ENCODE results near the gene PCP4L1. TPM values are rescaled to one million over a fixed set of nuclear protein-coding genes. Genes with fewer than 3 reads are reported as not detected.

PCP4L1 gene
- total and polyA plus RNA-seq, 2 donors from 2014 or later: 1.2 to 1.3 TPM

- H3K27ac ChIP-seq (ENCODE audit: low read depth in 2 of 2, low read length in 2 of 2): peak overlapping the region in 1 of 2 donors; percentile 51
- peak overlapping the region; percentile 43 to 95 (median 51) for H3K4me3 ChIP-seq (ENCODE audit: low read length in 3 of 3)
- H3K9me3 ChIP-seq (ENCODE audit: control insufficient read depth in 2 of 3, insufficient read depth in 1 of 3, low read length in 3 of 3): no peaks in the 10 kb centered on the region
- H3K9ac ChIP-seq (ENCODE audit: low read length in 3 of 3): peak overlapping the region in 2 of 3 donors; percentile 8 to 86
- peaks cover 2 to 17% (median 8%) of the 10 kb centered on the region in 3 donors for H3K4me1 ChIP-seq (ENCODE audit: control insufficient read depth in 2 of 3, insufficient read depth in 2 of 3, low read depth in 1 of 3, low read length in 3 of 3)
- intact Hi-C loops (cut with DNase I): no loop called here
- peaks cover 3 to 15% (median 13%) of the 10 kb centered on the region in 3 donors for H3K36me3 ChIP-seq (ENCODE audit: control insufficient read depth in 2 of 3, insufficient read depth in 3 of 3, low read length in 3 of 3)
- TF ChIP-seq CTCF (IDR thresholded peaks at IDR 0.05; ENCODE audit: borderline replicate concordance, extremely low read depth, insufficient read depth): peak; percentile 88
- DNase-seq (peak; percentile 81 to 90 (median 83)), FAIRE-seq (no peak)
- H3K27me3 ChIP-seq (ENCODE audit: control insufficient read depth, insufficient read depth, low read length): no peaks in the 10 kb centered on the region
Observed at GRCh38 chr1:161227196-161227871, 31.2 kb upstream of the PCP4L1 start.

GRCh38 chr1:161228032-161228431, 30.5 kb upstream of the PCP4L1 start:
- Histone ChIP-seq H3K27ac (ENCODE audit: low read depth in 2 of 2, low read length in 2 of 2) (no peak overlapping the region), H3K9ac (ENCODE audit: low read length in 3 of 3) (no peak overlapping the region), H3K36me3 (ENCODE audit: control insufficient read depth in 2 of 3, insufficient read depth in 3 of 3, low read length in 3 of 3) (peaks cover 3 to 15% (median 13%) of the 10 kb centered on the region in 3 donors), H3K4me1 (ENCODE audit: control insufficient read depth in 2 of 3, insufficient read depth in 2 of 3, low read depth in 1 of 3, low read length in 3 of 3) (peaks cover 2 to 17% (median 8%) of the 10 kb centered on the region in 3 donors), H3K9me3 (ENCODE audit: control insufficient read depth in 2 of 3, insufficient read depth in 1 of 3, low read length in 3 of 3) (no peaks in the 10 kb centered on the region), H3K4me3 (ENCODE audit: low read length in 3 of 3) (no peak overlapping the region), H3K27me3 (ENCODE audit: control insufficient read depth, insufficient read depth, low read length) (no peaks in the 10 kb centered on the region)
- intact Hi-C loops (cut with DNase I): no loop called here
- TF ChIP-seq CTCF (IDR thresholded peaks at IDR 0.05; ENCODE audit: borderline replicate concordance, extremely low read depth, insufficient read depth): no peak
- no peak for FAIRE-seq
- DNase-seq: no peak

GRCh38 chr1:161229896-161230295, 28.6 kb upstream of the PCP4L1 start:
- Histone ChIP-seq H3K4me1 (ENCODE audit: control insufficient read depth in 2 of 3, insufficient read depth in 2 of 3, low read depth in 1 of 3, low read length in 3 of 3) (peaks cover 2 to 17% (median 8%) of the 10 kb centered on the region in 3 donors), H3K27me3 (ENCODE audit: control insufficient read depth, insufficient read depth, low read length) (no peaks in the 10 kb centered on the region), H3K36me3 (ENCODE audit: control insufficient read depth in 2 of 3, insufficient read depth in 3 of 3, low read length in 3 of 3) (peaks cover 3 to 15% (median 13%) of the 10 kb centered on the region in 3 donors), H3K4me3 (ENCODE audit: low read length in 3 of 3) (no peak overlapping the region), H3K9ac (ENCODE audit: low read length in 3 of 3) (no peak overlapping the region), H3K27ac (ENCODE audit: low read depth in 2 of 2, low read length in 2 of 2) (no peak overlapping the region), H3K9me3 (ENCODE audit: control insufficient read depth in 2 of 3, insufficient read depth in 1 of 3, low read length in 3 of 3) (no peaks in the 10 kb centered on the region)
- TF ChIP-seq CTCF (IDR thresholded peaks at IDR 0.05; ENCODE audit: borderline replicate concordance, extremely low read depth, insufficient read depth): no peak
- intact Hi-C loops (cut with DNase I): no loop called here
- FAIRE-seq: no peak
- no peak for DNase-seq
